ENCODE results near the gene RYR3. TPM values are rescaled to one million over a fixed set of nuclear protein-coding genes. Genes with fewer than 3 reads are reported as not detected.

The RYR3 gene
- total RNA-seq, 4 donors from 2014 or later: 1.5 to 7.3 (median 1.9) TPM

DNA sequence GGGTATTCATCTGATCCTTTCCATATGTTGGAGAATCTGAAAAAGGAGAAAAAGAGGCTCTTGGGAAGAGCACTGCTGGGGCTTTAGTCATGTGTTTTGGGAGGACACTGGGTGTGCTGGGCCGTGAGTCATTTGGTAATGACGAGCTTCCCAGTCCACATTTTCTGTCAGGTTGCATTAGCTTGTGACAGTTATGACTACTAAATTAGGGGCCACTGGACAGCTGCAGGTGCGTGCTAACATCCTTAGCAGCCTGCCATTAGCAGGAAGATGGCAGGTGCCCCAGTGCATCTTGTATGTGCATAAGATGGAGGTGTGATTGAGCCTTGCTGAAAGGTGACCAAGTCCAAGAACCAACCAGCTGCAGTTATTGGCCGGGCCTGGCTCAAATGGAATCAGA is 242.4 kb downstream of the RYR3 start:
- TF ChIP-seq, protein P1, sequence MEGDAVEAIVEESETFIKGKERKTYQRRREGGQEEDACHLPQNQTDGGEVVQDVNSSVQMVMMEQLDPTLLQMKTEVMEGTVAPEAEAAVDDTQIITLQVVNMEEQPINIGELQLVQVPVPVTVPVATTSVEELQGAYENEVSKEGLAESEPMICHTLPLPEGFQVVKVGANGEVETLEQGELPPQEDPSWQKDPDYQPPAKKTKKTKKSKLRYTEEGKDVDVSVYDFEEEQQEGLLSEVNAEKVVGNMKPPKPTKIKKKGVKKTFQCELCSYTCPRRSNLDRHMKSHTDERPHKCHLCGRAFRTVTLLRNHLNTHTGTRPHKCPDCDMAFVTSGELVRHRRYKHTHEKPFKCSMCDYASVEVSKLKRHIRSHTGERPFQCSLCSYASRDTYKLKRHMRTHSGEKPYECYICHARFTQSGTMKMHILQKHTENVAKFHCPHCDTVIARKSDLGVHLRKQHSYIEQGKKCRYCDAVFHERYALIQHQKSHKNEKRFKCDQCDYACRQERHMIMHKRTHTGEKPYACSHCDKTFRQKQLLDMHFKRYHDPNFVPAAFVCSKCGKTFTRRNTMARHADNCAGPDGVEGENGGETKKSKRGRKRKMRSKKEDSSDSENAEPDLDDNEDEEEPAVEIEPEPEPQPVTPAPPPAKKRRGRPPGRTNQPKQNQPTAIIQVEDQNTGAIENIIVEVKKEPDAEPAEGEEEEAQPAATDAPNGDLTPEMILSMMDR (IDR thresholded peaks at IDR 0.05; ENCODE audit: low read depth): no peak

DNA sequence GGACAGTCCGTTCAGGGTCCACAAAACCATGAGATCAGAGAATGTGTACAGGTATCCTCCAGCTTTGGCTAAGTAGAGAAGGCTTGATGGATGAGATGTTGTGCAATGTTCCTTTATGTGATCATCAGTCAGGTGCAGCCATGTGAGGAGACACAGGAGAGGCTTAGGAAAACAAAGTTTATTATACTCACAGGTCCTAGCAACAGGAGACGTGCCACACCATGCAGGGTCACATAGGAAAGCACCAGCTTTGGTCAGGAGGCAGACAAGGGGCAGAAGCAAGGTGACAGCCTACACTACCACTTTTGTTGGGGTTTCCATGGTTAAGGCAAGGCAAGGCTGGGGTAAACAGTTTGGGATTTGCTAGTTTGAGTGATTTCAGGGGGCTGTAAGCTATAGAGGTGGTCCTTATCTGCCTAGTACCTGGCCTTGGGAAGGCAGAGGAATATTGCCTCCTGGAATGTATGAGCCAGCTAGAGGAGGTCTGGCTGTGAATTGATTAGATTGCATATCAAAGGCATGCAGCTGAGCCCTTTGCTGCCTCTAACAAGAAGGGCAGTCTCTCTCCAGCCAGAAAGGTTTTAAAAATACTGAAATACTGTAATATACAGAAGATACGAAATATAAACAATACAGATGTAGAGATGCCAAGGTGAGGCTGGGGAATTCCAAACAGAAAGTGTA is 248.6 kb downstream of the RYR3 start:
- TF ChIP-seq, protein P1 (IDR thresholded peaks at IDR 0.05; ENCODE audit: low read depth): no peak

DNA sequence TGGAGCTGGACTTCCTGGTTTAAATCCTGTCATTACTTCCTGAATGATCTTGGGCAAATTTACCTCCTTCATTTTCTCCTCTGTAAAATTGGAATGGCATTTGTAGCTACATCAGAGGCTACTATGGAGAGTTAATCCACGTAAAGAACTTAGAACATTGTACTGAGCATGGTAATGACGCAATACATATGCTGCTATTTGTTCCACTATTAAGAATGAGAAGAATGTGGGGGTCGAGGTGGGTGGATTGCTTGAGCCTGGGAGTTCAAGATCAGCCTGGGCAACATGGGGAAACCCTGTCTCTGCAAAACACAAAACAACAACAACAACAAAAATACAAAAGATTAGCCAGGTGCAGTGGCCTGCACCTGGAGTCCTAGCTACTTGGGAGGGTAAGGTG is 250.6 kb downstream of the RYR3 start:
- TF ChIP-seq, protein P1 (IDR thresholded peaks at IDR 0.05; ENCODE audit: low read depth): no peak

DNA sequence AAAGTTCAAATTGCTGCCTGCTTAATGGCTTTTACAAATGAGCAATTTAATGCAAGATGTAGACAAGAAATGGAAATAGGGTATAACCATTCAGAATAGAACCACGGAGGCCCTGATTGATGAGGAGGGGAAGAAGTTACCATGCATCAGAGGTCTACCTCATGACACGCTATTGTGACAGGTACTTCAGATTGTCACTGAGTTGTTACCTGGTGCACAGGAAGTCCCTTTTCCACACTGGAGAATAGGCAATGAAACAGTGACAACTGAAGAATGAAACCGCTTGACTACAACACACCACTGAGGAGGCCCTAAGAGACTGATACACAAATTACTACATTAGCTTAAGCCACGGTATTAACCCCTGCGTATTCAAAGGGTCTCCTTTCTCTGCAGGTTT is 251.2 kb downstream of the RYR3 start:
- TF ChIP-seq, protein P1 (IDR thresholded peaks at IDR 0.05; ENCODE audit: low read depth): no peak

DNA sequence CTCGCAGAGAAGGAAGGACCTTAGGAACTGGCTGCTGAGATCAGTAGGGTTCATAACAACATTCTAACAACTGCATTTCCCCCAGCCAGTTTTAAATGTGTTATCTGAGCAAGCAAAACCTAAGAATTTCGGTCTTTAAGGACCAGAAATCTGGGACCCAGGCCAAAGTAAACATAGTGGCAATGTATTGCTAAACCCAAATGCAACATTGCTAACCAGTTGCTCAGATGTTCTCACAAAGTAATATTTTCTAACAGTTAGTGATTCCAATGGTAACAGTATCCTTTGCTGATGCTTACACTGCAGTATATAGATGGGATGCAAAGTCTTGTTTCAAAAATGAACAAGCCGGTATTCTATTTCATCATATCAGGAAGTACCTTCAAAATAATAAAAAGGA is 254.3 kb downstream of the RYR3 start:
- TF ChIP-seq, protein P1 (IDR thresholded peaks at IDR 0.05; ENCODE audit: low read depth): no peak

DNA sequence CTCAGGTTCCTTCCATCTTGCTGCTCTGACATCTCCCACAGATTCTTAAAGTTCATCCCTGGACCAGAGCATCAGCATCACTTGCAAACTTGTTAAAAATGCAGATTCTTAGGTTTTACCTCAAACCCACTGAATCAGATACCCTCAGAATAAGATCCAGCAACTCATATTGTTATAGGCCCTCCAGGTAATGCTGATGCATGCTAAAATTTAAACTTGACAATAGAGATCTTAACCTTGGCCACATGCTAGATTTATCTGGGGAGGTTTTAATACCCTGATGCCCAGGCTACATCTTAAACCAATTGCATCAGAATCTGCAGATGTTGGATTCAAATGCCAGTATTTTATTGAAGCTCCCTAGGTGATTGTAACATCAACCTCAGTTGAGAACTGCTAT is 256.9 kb downstream of the RYR3 start:
- TF ChIP-seq, protein P1 (IDR thresholded peaks at IDR 0.05; ENCODE audit: low read depth): no peak

DNA sequence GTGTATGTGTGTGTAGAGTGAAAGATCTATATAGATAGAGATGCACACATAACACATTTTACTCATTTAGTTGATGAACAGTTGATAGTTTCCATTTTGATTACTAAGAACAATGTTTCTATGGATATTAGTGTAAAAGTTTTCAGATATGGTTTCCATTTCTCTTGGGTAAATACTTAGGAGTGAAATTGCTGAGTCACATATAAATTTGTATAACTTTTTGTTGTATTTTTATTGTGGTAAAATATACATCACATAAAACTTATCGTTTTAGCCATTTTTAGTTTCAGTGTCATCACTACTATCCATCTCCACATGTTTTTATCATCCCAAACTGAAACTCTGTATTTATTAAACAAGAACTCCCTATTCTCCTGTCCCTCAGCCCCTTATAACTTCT is 258.3 kb downstream of the RYR3 start:
- TF ChIP-seq, protein P1 (IDR thresholded peaks at IDR 0.05; ENCODE audit: low read depth): no peak
